Calu3 (cell line): Measurements from ENCODE around the gene HIC1. TPM values are rescaled to one million over a fixed set of nuclear protein-coding genes. Genes with fewer than 3 reads are reported as not detected.

Experiments
- BruUV-seq: library from RNA; stranded (reverse); fragments of 400-500 nt; replicated peaks from 2 replicates; lab custom pipeline; 2021; lab: Mats Ljungman, UMichigan
- CTCF ChIA-PET: fragments of 300-600 bp; sonication (Branson Sonifier 250); formaldehyde crosslinking; loops from one replicate; lab custom pipeline; 2022; ENCODE audit warnings: antibody characterized with exemption; lab: Charles Lee
- DNase-seq: peaks from one replicate; pipeline ENCODE4 v3.0.0; 2022
- H3K27ac Mint-ChIP-seq: one replicate; pipeline ENCODE4 v1.8.0; 2022; ENCODE audit warnings: mixed read lengths; ENCODE audit not compliant: unreplicated experiment
- H3K27me3 Mint-ChIP-seq: one replicate; pipeline ENCODE4 v1.8.0; 2022; ENCODE audit warnings: mixed read lengths; ENCODE audit not compliant: unreplicated experiment
- H3K36me3 Mint-ChIP-seq: one replicate; pipeline ENCODE4 v1.8.0; 2022; ENCODE audit warnings: mild to moderate bottlenecking, moderate library complexity, mixed read lengths; ENCODE audit not compliant: insufficient read depth, unreplicated experiment
- H3K4me1 Mint-ChIP-seq: one replicate; pipeline ENCODE4 v1.8.0; 2022; ENCODE audit warnings: mild to moderate bottlenecking, low read depth, mixed read lengths; ENCODE audit not compliant: unreplicated experiment
- H3K4me3 Mint-ChIP-seq: one replicate; pipeline ENCODE4 v1.8.0; 2022; ENCODE audit warnings: mild to moderate bottlenecking, low read depth, moderate library complexity, mixed read lengths; ENCODE audit not compliant: unreplicated experiment
- H3K9me3 Mint-ChIP-seq: one replicate; pipeline ENCODE4 v1.8.0; 2022; ENCODE audit warnings: low read depth, mixed read lengths; ENCODE audit not compliant: unreplicated experiment
- CTCF ChIP-seq: fragments of 200-600 bp; IDR thresholded peaks from one replicate; pipeline ENCODE4 v1.8.0; 2022; ENCODE audit warnings: antibody characterized with exemption; ENCODE audit not compliant: unreplicated experiment
- intact Hi-C: fragments of 100-400 bp; cut with micrococcal nuclease; formaldehyde crosslinking; loops from one replicate; pipeline ENCODE4 v1.10.0; 2022; ENCODE audit not compliant: unreplicated experiment
- total RNA-seq: library from RNA; stranded (reverse); gene quantifications from 2 replicates; pipeline ENCODE4 v1.2.3, GENCODE V29; 2022

Gene HIC1
- total RNA-seq, 1 experiment from 2014 or later = 1.2 TPM

GRCh38 chr17:2015314-2015713, 39.6 kb upstream of the HIC1 start:
- no TSS peak for BruUV-seq
- no peak overlapping the region for H3K4me3 Mint-ChIP-seq
- H3K9me3 Mint-ChIP-seq = no peaks in the 10 kb centered on the region
- no peak for DNase-seq
- no peaks in the 10 kb centered on the region for H3K4me1 Mint-ChIP-seq
- peaks cover 65% of the 10 kb centered on the region for H3K27me3 Mint-ChIP-seq
- CTCF ChIA-PET = no interaction called here
- intact Hi-C loops = no loop called here
- no peak overlapping the region for H3K27ac Mint-ChIP-seq
- TF ChIP-seq CTCF = no peak
- H3K36me3 Mint-ChIP-seq = peaks cover 5% of the 10 kb centered on the region

GRCh38 chr17:2016494-2016893, 38.4 kb upstream of the HIC1 start:
- no TSS peak for BruUV-seq
- TF ChIP-seq CTCF = no peak
- H3K9me3 Mint-ChIP-seq = no peaks in the 10 kb centered on the region
- intact Hi-C loops = no loop called here
- H3K4me3 Mint-ChIP-seq = no peak overlapping the region
- H3K36me3 Mint-ChIP-seq = peaks cover 5% of the 10 kb centered on the region
- CTCF ChIA-PET = no interaction called here
- DNase-seq = no peak
- no peaks in the 10 kb centered on the region for H3K4me1 Mint-ChIP-seq
- peaks cover 77% of the 10 kb centered on the region for H3K27me3 Mint-ChIP-seq
- H3K27ac Mint-ChIP-seq = no peak overlapping the region

- H3K27me3 Mint-ChIP-seq = peaks cover 77% of the 10 kb centered on the region
- no peak for DNase-seq
- no peak overlapping the region for H3K27ac Mint-ChIP-seq
- H3K4me1 Mint-ChIP-seq = no peaks in the 10 kb centered on the region
- no TSS peak for BruUV-seq
- H3K4me3 Mint-ChIP-seq = no peak overlapping the region
- intact Hi-C loops = no loop called here
- CTCF ChIA-PET = interaction anchor here (0.6 kb wide), 1 partner anchor 451 kb away, joined by 4 read pairs; no protein-coding TSS in a partner anchor
- no peak for TF ChIP-seq CTCF
- peaks cover 5% of the 10 kb centered on the region for H3K36me3 Mint-ChIP-seq
- H3K9me3 Mint-ChIP-seq = no peaks in the 10 kb centered on the region
Measured at GRCh38 chr17:2017274-2017941, 37.5 kb upstream of the HIC1 start.

GRCh38 chr17:2018716-2019510, 36.0 kb upstream of the HIC1 start:
- DNase-seq = no peak
- no TSS peak for BruUV-seq
- Mint-ChIP-seq H3K36me3 (peaks cover 5% of the 10 kb centered on the region), H3K4me3 (no peak overlapping the region), H3K27ac (no peak overlapping the region), H3K4me1 (no peaks in the 10 kb centered on the region), H3K9me3 (no peaks in the 10 kb centered on the region), H3K27me3 (peaks cover 76% of the 10 kb centered on the region)
- intact Hi-C loops = no loop called here
- CTCF ChIA-PET = no interaction called here
- no peak for TF ChIP-seq CTCF
